Measurements from ENCODE around the gene THSD4.
"Not testable (repeated sequence)": the region's sequence is repeated elsewhere in the genome, so short reads cannot be mapped to it uniquely, and the experiment has no call there.

THSD4 gene

DNA sequence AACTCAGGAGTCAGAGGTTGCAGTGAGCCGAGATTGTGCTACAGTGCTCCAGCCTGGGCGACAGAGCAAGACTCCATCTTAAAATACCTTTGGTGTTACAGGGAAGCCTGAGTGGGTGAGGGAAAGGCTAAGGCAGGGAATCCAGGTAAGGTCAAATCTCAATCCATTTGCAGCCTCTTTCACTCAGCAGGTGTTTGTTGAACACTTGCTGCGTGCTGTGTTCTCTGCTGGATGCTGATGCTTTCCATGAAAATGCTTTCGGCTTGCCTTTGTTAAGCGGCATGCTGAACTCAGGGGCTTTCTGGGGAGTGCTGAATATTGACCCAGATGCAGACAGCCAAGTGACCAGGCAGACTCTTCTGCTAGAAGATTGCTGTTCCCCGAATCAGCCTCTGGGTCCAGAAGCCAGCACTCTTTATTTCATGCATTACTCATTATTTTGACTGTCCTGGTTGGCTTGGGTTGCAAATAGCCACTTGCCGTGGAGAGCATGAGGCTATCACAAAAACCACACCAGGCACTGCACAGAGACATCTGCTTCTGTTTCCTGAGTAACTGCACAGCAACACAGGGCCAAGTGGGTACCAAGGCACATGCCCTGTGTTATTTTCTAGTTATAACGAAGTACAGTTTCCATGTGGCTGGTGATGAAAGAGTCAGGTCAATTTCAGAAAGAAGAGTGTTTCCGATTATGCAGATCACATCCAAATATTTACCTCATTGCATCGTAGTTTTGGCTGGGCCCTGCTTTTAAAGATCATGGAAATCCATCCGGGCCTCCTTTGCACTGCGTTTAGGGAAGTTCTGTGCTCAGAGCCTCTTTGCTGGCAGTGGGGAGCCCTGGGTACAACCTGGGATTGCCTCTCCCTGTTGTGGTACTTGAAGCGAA lies 88.6 kb downstream of the THSD4 start:
- H3K79me2 ChIP-seq (ENCODE audit: control insufficient read depth, insufficient read depth, low read length, unreplicated experiment), result no peaks in the 10 kb centered on the region

DNA sequence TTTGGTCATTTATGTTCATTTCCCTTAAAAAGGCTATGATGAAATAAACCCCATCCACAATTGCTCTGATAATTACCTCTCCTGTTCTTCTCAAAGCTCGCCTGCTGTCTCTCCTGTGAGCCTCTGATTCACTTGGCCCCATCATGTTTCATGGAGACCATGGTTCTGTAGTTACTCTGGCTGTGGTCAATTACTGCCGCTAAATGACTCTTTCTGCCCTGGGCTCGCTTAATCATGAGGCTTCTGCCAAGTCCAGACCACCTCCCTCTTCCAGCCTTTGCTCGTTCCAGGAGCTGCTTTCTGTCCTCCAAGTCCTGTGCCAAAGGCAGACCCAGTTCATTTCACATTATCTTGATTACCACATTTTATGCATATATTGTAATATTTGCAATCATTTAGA lies 91.9 kb downstream of the THSD4 start:
- no peak overlapping the region for H2AFZ ChIP-seq (ENCODE audit: low read length, unreplicated experiment)

More for the DNA sequence above, 88.6 kb downstream of the THSD4 start:
- Histone ChIP-seq H3K4me3 (ENCODE audit: low read depth, low read length) (no peak overlapping the region), H2AFZ (ENCODE audit: low read length, unreplicated experiment) (no peak overlapping the region), H3K36me3 (ENCODE audit: insufficient read depth, low read length) (no peaks in the 10 kb centered on the region), H3K4me1 (ENCODE audit: control insufficient read depth, insufficient read depth, low read length, unreplicated experiment) (no peaks in the 10 kb centered on the region), H3K27ac (ENCODE audit: low read depth, low read length) (no peak overlapping the region), H3K27me3 (ENCODE audit: insufficient read depth, low read length) (no peaks in the 10 kb centered on the region)

DNA sequence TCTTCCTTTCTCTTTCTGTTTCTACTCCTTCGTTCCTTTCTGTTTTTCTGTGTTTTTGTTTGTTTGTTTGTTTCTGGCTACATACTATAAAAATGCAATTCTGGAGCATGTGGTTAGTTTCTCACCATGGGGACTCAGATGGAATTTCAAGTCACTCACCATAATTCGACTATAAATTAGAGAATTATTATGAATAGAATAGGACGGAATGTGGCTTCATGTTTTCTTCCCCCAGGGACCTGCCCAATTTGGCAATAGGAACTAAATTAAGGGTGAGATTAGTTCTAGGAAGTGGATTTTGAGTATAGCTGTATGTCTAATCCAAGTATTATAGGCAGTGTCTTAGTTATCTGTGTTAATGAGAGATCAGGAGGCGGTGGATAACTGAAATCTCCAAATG lies 96.9 kb downstream of the THSD4 start:
- peaks cover 13% of the 10 kb centered on the region; the same call in 1 of the 2 replicates for H3K36me3 ChIP-seq (ENCODE audit: insufficient read depth, low read length)
- H3K27ac ChIP-seq (ENCODE audit: low read depth, low read length), result no peak overlapping the region
- H3K79me2 ChIP-seq (ENCODE audit: control insufficient read depth, insufficient read depth, low read length, unreplicated experiment), result no peaks in the 10 kb centered on the region
- H3K4me3 ChIP-seq (ENCODE audit: low read depth, low read length), result no peak overlapping the region
- H3K4me1 ChIP-seq (ENCODE audit: control insufficient read depth, insufficient read depth, low read length, unreplicated experiment), result no peaks in the 10 kb centered on the region
- H2AFZ ChIP-seq (ENCODE audit: low read length, unreplicated experiment), result no peak overlapping the region
- H3K27me3 ChIP-seq (ENCODE audit: insufficient read depth, low read length), result no peaks in the 10 kb centered on the region

More for the DNA sequence above, 91.9 kb downstream of the THSD4 start:
- no peak overlapping the region for H3K27ac ChIP-seq (ENCODE audit: low read depth, low read length)
- H3K36me3 ChIP-seq (ENCODE audit: insufficient read depth, low read length), result 0 out of 2 replicates have a peak, but pooled peaks cover 2% of the 10 kb centered on the region
- H3K79me2 ChIP-seq (ENCODE audit: control insufficient read depth, insufficient read depth, low read length, unreplicated experiment), result no peaks in the 10 kb centered on the region
- no peaks in the 10 kb centered on the region for H3K27me3 ChIP-seq (ENCODE audit: insufficient read depth, low read length)
- H3K4me3 ChIP-seq (ENCODE audit: low read depth, low read length), result no peak overlapping the region
- no peaks in the 10 kb centered on the region for H3K4me1 ChIP-seq (ENCODE audit: control insufficient read depth, insufficient read depth, low read length, unreplicated experiment)

DNA sequence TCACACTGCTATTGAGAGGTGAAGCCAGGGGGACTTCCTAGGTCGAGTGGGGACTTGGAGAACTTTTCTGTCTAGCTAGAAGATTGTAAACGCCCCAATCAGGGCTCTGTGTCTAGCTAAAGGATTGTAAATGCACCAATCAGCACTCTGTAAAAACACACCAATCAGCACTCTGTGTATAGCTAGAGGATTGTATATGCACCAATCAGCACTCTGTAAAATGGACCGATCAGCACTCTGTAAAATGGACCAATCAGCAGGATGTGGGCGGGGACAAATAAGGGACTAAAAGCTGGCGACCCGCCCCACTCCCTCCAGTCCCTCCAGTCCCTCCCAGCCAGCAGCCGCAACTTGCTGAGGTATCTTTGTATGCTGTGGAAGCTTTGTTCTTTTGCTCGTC lies 98.7 kb downstream of the THSD4 start:
- not testable (repeated sequence) for H3K27me3 ChIP-seq (ENCODE audit: insufficient read depth, low read length); H3K4me3 ChIP-seq (ENCODE audit: low read depth, low read length); H3K27ac ChIP-seq (ENCODE audit: low read depth, low read length); H2AFZ ChIP-seq (ENCODE audit: low read length, unreplicated experiment); H3K79me2 ChIP-seq (ENCODE audit: control insufficient read depth, insufficient read depth, low read length, unreplicated experiment); H3K4me1 ChIP-seq (ENCODE audit: control insufficient read depth, insufficient read depth, low read length, unreplicated experiment)
- H3K36me3 ChIP-seq (ENCODE audit: insufficient read depth, low read length), result peaks cover 13% of the 10 kb centered on the region; the same call in 1 of the 2 replicates

DNA sequence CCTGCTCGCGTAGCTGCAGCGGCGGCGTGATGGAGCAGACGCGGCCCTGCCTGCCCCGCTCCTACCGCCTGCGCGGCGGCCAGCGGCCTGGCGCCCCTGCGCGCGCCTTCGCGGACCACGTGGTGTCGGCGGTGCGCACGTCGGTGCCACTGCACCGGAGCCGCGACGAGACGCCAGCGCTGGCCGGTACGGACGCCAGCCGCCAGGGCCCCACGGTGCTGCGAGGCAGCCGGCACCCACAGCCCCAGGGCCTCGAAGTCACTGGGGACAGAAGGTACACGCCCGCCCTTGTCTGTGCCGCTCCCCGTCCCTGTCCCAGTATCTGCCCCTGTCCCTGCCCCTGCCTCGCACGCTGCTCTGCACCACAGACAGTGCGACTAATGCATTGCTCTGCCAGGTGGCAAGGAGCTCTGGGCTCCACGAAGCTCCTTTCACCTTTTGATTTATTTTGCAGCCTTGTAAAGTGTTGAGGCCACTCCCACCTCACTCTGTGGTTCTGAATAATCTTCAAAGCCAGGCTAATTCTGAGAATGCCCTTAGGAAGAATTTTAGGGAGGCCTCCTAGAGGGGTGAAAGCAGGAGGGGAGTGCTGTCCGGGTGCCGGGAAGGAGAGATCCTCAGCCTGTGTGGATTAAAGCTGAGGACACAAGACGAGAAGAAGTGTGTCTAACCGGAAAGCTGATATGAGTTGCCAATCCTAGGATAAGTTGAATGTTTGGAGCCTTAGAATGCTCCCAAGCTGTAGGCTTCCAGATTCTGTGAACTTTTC lies 100.0 kb downstream of the THSD4 start:
- Histone ChIP-seq H3K27ac (ENCODE audit: low read depth, low read length) (no peak overlapping the region), H3K36me3 (ENCODE audit: insufficient read depth, low read length) (peaks cover 11% of the 10 kb centered on the region; the same call in 1 of the 2 replicates), H3K4me3 (ENCODE audit: low read depth, low read length) (no peak overlapping the region), H3K27me3 (ENCODE audit: insufficient read depth, low read length) (no peaks in the 10 kb centered on the region), H2AFZ (ENCODE audit: low read length, unreplicated experiment) (no peak overlapping the region), H3K79me2 (ENCODE audit: control insufficient read depth, insufficient read depth, low read length, unreplicated experiment) (no peaks in the 10 kb centered on the region), H3K4me1 (ENCODE audit: control insufficient read depth, insufficient read depth, low read length, unreplicated experiment) (peaks cover 13% of the 10 kb centered on the region)

DNA sequence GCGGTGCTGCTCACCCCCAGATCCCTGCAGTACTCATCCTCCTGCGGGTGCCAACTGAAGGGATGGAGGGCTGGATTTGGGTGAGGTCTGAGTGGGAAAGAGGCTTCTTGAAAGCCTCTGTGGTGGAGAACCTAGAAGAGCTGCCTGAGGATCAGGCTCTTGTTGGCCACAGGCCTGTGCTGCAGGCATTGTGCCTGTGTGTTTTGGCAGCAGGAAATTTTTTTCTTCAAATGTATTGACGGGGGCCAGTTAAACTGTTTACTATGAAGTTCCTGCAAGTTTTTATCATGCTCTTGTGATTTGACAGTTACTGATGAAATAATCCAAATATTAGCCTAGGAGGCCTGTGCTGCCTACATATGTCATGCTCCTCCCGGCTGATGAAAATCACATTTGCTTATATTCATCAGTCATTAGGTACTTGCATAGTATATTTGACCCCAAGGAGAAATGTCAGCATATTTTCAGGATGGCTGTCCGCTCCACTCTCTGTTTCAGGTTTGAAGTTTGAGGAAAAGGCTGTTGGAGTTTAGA lies 103.1 kb downstream of the THSD4 start:
- H3K27me3 ChIP-seq (ENCODE audit: insufficient read depth, low read length), result no peaks in the 10 kb centered on the region
- H2AFZ ChIP-seq (ENCODE audit: low read length, unreplicated experiment), result no peak overlapping the region
- H3K36me3 ChIP-seq (ENCODE audit: insufficient read depth, low read length), result peaks cover 12% of the 10 kb centered on the region; the same call in 1 of the 2 replicates
- no peak overlapping the region for H3K4me3 ChIP-seq (ENCODE audit: low read depth, low read length)
- H3K4me1 ChIP-seq (ENCODE audit: control insufficient read depth, insufficient read depth, low read length, unreplicated experiment), result peaks cover 13% of the 10 kb centered on the region
- no peak overlapping the region for H3K27ac ChIP-seq (ENCODE audit: low read depth, low read length)
- H3K79me2 ChIP-seq (ENCODE audit: control insufficient read depth, insufficient read depth, low read length, unreplicated experiment), result no peaks in the 10 kb centered on the region

DNA sequence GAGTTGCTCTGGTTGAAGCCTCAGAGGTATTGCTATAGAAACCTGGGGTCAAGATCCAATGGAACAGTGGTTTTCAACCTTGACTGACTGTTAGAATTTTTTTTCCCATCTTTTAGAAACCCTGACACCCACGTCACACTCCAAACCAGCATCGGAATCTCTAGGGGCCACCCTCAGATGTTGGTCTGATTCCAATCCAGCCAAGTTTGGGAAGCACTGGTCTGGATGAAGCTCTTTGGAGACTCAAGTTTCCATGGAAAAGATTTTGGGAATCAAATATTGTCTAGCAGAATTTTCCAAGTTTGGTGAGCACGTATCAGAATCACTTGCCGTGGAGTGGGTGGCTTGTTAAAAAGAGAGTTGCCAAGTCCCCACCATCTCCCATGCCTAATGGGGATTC lies 103.8 kb downstream of the THSD4 start:
- no peak overlapping the region for H3K27ac ChIP-seq (ENCODE audit: low read depth, low read length)
- no peak overlapping the region for H2AFZ ChIP-seq (ENCODE audit: low read length, unreplicated experiment)
- peaks cover 9% of the 10 kb centered on the region; the same call in 1 of the 2 replicates for H3K36me3 ChIP-seq (ENCODE audit: insufficient read depth, low read length)
- H3K79me2 ChIP-seq (ENCODE audit: control insufficient read depth, insufficient read depth, low read length, unreplicated experiment), result no peaks in the 10 kb centered on the region
- no peaks in the 10 kb centered on the region for H3K27me3 ChIP-seq (ENCODE audit: insufficient read depth, low read length)
- H3K4me1 ChIP-seq (ENCODE audit: control insufficient read depth, insufficient read depth, low read length, unreplicated experiment), result peaks cover 13% of the 10 kb centered on the region
- H3K4me3 ChIP-seq (ENCODE audit: low read depth, low read length), result no peak overlapping the region

DNA sequence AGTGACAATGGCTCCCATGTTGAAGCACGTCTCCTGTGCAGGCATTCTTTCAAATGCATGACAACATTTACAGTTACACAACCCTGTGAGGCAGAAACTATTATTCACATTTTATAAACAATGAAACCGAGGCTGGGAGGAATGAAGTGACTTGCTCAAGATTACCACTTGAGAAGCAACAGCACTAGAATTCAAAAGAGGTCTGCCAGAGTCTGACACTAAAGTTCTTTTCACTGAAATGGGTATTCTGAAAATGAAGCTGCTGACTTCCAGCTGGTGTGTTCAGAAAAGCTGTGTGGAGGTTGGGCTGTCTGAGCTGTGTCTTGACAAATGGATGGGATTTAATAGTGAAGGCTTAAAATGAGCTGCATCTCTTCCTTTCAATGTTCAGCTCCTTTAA lies 104.4 kb downstream of the THSD4 start:
- Histone ChIP-seq H3K79me2 (ENCODE audit: control insufficient read depth, insufficient read depth, low read length, unreplicated experiment) (no peaks in the 10 kb centered on the region), H3K4me3 (ENCODE audit: low read depth, low read length) (no peak overlapping the region), H2AFZ (ENCODE audit: low read length, unreplicated experiment) (no peak overlapping the region), H3K27me3 (ENCODE audit: insufficient read depth, low read length) (no peaks in the 10 kb centered on the region), H3K4me1 (ENCODE audit: control insufficient read depth, insufficient read depth, low read length, unreplicated experiment) (peaks cover 13% of the 10 kb centered on the region), H3K27ac (ENCODE audit: low read depth, low read length) (peak overlapping the region; percentile 21; the same call in 1 of the 2 replicates), H3K36me3 (ENCODE audit: insufficient read depth, low read length) (peaks cover 5% of the 10 kb centered on the region; the same call in 1 of the 2 replicates)

DNA sequence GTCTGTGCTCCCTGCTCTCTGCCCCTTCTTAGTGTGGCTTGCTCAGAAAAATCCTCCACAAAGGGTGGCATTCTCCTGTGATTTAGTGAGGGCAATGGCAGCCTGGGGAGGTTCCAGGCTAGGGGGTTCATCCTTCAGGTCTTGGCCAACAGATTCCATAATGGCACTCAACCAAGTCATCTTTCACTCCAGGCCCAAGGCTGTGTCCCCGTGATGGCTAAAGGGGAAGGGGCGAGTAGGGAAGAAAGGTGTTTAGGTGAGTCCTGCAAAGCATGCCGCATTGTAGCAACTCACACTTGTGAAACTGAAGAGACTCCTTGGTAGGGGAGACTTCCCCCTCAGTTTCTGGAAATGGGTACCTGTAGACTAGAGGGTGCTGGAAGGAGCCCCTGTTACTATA lies 105.6 kb downstream of the THSD4 start:
- H3K27me3 ChIP-seq (ENCODE audit: insufficient read depth, low read length), result no peaks in the 10 kb centered on the region
- no peak overlapping the region for H3K4me3 ChIP-seq (ENCODE audit: low read depth, low read length)
- no peak overlapping the region for H2AFZ ChIP-seq (ENCODE audit: low read length, unreplicated experiment)
- no peaks in the 10 kb centered on the region for H3K79me2 ChIP-seq (ENCODE audit: control insufficient read depth, insufficient read depth, low read length, unreplicated experiment)
- no peak overlapping the region for H3K27ac ChIP-seq (ENCODE audit: low read depth, low read length)
- H3K36me3 ChIP-seq (ENCODE audit: insufficient read depth, low read length), result peaks cover 4% of the 10 kb centered on the region; the same call in 1 of the 2 replicates
- H3K4me1 ChIP-seq (ENCODE audit: control insufficient read depth, insufficient read depth, low read length, unreplicated experiment), result peaks cover 13% of the 10 kb centered on the region

DNA sequence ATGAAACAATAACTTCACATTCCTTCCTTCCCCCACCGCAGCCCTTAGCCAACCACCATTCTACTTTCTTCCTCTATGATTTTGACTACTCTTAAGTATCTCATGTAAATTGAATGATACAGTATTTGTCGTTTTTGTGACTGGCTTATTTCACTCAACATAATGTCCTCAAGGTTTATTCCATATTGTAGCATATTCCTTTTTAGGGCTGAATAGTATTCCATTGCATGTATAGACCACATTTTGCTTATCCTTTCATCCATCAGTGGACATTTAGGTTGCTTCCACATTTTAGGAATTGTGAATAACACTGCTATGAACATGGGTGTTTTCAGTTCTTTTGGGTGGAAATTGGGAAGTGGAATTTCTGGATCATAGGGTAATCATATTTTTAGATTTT lies 106.1 kb downstream of the THSD4 start:
- Histone ChIP-seq H3K36me3 (ENCODE audit: insufficient read depth, low read length) (peaks cover 4% of the 10 kb centered on the region; the same call in 1 of the 2 replicates), H3K27me3 (ENCODE audit: insufficient read depth, low read length) (no peaks in the 10 kb centered on the region), H3K27ac (ENCODE audit: low read depth, low read length) (no peak overlapping the region), H2AFZ (ENCODE audit: low read length, unreplicated experiment) (no peak overlapping the region), H3K4me3 (ENCODE audit: low read depth, low read length) (no peak overlapping the region), H3K79me2 (ENCODE audit: control insufficient read depth, insufficient read depth, low read length, unreplicated experiment) (no peaks in the 10 kb centered on the region), H3K4me1 (ENCODE audit: control insufficient read depth, insufficient read depth, low read length, unreplicated experiment) (peaks cover 13% of the 10 kb centered on the region)

All from ACC112 (cell line).